Measurements from ENCODE around the gene NTM. TPM values are rescaled to one million over a fixed set of nuclear protein-coding genes. Genes with fewer than 3 reads are reported as not detected.

The NTM gene
- polyA plus RNA-seq, 4 donors: 36.2 to 52.4 (median 44.4) TPM

GRCh38 chr11:131966667-131967066, 596.3 kb downstream of the NTM start:
- no peak for DNase-seq (ENCODE audit: low read depth in 4 of 4, low spot score in 3 of 4)

GRCh38 chr11:131969261-131969660, 598.8 kb downstream of the NTM start:
- DNase-seq (ENCODE audit: low read depth in 4 of 4, low spot score in 3 of 4): no peak

GRCh38 chr11:131973061-131973460, 602.6 kb downstream of the NTM start:
- DNase-seq (ENCODE audit: low read depth in 4 of 4, low spot score in 3 of 4): no peak

GRCh38 chr11:131975619-131976018, 605.2 kb downstream of the NTM start:
- DNase-seq (ENCODE audit: low read depth in 4 of 4, low spot score in 3 of 4): no peak

- DNase-seq (ENCODE audit: low read depth in 4 of 4, low spot score in 3 of 4): no peak
Observed at GRCh38 chr11:131976021-131976420, 605.6 kb downstream of the NTM start.

- DNase-seq (ENCODE audit: low read depth in 4 of 4, low spot score in 3 of 4): no peak
Observed at GRCh38 chr11:131977231-131977630, 606.8 kb downstream of the NTM start.

- no peak for DNase-seq (ENCODE audit: low read depth in 4 of 4, low spot score in 3 of 4)
Observed at GRCh38 chr11:131977854-131978253, 607.4 kb downstream of the NTM start.

GRCh38 chr11:131978351-131978750, 607.9 kb downstream of the NTM start:
- no peak for DNase-seq (ENCODE audit: low read depth in 4 of 4, low spot score in 3 of 4)

GRCh38 chr11:131979364-131979763, 608.9 kb downstream of the NTM start:
- no peak for DNase-seq (ENCODE audit: low read depth in 4 of 4, low spot score in 3 of 4)

GRCh38 chr11:131980199-131980598, 609.8 kb downstream of the NTM start:
- no peak for DNase-seq (ENCODE audit: low read depth in 4 of 4, low spot score in 3 of 4)

- DNase-seq (ENCODE audit: low read depth in 4 of 4, low spot score in 3 of 4): no peak
Observed at GRCh38 chr11:131980888-131981668, 610.7 kb downstream of the NTM start.

- DNase-seq (ENCODE audit: low read depth in 4 of 4, low spot score in 3 of 4): no peak
Observed at GRCh38 chr11:131982154-131982553, 611.7 kb downstream of the NTM start.

GRCh38 chr11:131985846-131986301, 615.5 kb downstream of the NTM start:
- peak in 3 of 4 donors; percentile 40 to 55 (median 44) for DNase-seq (ENCODE audit: low read depth in 4 of 4, low spot score in 3 of 4)

- DNase-seq (ENCODE audit: low read depth in 4 of 4, low spot score in 3 of 4): no peak
Observed at GRCh38 chr11:131987703-131988102, 617.3 kb downstream of the NTM start.

GRCh38 chr11:131991606-131992005, 621.2 kb downstream of the NTM start:
- DNase-seq (ENCODE audit: low read depth in 4 of 4, low spot score in 3 of 4): no peak

GRCh38 chr11:131993246-131993645, 622.8 kb downstream of the NTM start:
- no peak for DNase-seq (ENCODE audit: low read depth in 4 of 4, low spot score in 3 of 4)

- peak; percentile 52 to 78 (median 72) for DNase-seq (ENCODE audit: low read depth in 4 of 4, low spot score in 3 of 4)
Observed at GRCh38 chr11:131998020-131998419, 627.6 kb downstream of the NTM start.

GRCh38 chr11:131999084-131999483, 628.7 kb downstream of the NTM start:
- peak in 2 of 4 donors; percentile 38 to 52 for DNase-seq (ENCODE audit: low read depth in 4 of 4, low spot score in 3 of 4)

GRCh38 chr11:131999955-132000354, 629.5 kb downstream of the NTM start:
- DNase-seq (ENCODE audit: low read depth in 4 of 4, low spot score in 3 of 4): no peak

GRCh38 chr11:132005887-132006286, 635.5 kb downstream of the NTM start:
- DNase-seq (ENCODE audit: low read depth in 4 of 4, low spot score in 3 of 4): no peak

- DNase-seq (ENCODE audit: low read depth in 4 of 4, low spot score in 3 of 4): no peak
Observed at GRCh38 chr11:132006884-132007580, 636.6 kb downstream of the NTM start.

GRCh38 chr11:132008226-132008625, 637.8 kb downstream of the NTM start:
- no peak for DNase-seq (ENCODE audit: low read depth in 4 of 4, low spot score in 3 of 4)
